Osteocyte (in vitro differentiated cells): ENCODE results near the gene TEDC1. TPM values are rescaled to one million over a fixed set of nuclear protein-coding genes. Genes with fewer than 3 reads are reported as not detected.

Source experiments
- DNase-seq: peaks from one replicate; pipeline ENCODE4 v3.0.0; 2021; ENCODE audit warnings: mixed read lengths; ENCODE audit not compliant: unreplicated experiment; ENCODE audit errors: extremely low spot score
- H3K27ac Mint-ChIP-seq: one replicate; pipeline ENCODE4 v1.8.0; 2021; ENCODE audit warnings: mild to moderate bottlenecking, mixed read lengths; ENCODE audit not compliant: unreplicated experiment
- H3K27me3 Mint-ChIP-seq: one replicate; pipeline ENCODE4 v1.8.0; 2021; ENCODE audit warnings: mixed read lengths; ENCODE audit not compliant: unreplicated experiment
- H3K36me3 Mint-ChIP-seq: one replicate; pipeline ENCODE4 v1.8.0; 2021; ENCODE audit warnings: mixed read lengths; ENCODE audit not compliant: unreplicated experiment
- H3K4me1 Mint-ChIP-seq: one replicate; pipeline ENCODE4 v1.8.0; 2021; ENCODE audit warnings: mixed read lengths; ENCODE audit not compliant: unreplicated experiment
- H3K4me3 Mint-ChIP-seq: one replicate; pipeline ENCODE4 v1.8.0; 2021; ENCODE audit warnings: mild to moderate bottlenecking, moderate library complexity, mixed read lengths; ENCODE audit not compliant: unreplicated experiment
- H3K9me3 Mint-ChIP-seq: one replicate; pipeline ENCODE4 v1.8.0; 2021; ENCODE audit warnings: mixed read lengths; ENCODE audit not compliant: unreplicated experiment
- CTCF ChIP-seq: fragments of 200-600 bp; sonication (generic); IDR thresholded peaks from 2 replicates; pipeline ENCODE4 v1.5.0; 2021; ENCODE audit warnings: antibody characterized with exemption, mild to moderate bottlenecking, moderate library complexity
- total RNA-seq: library from RNA; stranded (reverse); gene quantifications from 2 replicates; pipeline ENCODE4 v1.2.1, GENCODE V29; 2021

TEDC1 gene
- total RNA-seq, 1 donor from 2014 or later, result 11.0 TPM

- no peaks in the 10 kb centered on the region for H3K4me1 Mint-ChIP-seq
- no peaks in the 10 kb centered on the region for H3K27me3 Mint-ChIP-seq
- no peak overlapping the region for H3K4me3 Mint-ChIP-seq
- H3K27ac Mint-ChIP-seq, result no peak overlapping the region
- peaks cover 8% of the 10 kb centered on the region for H3K36me3 Mint-ChIP-seq
- DNase-seq, result no peak
- no peak for TF ChIP-seq CTCF
- H3K9me3 Mint-ChIP-seq, result no peaks in the 10 kb centered on the region
Measured at GRCh38 chr14:105445901-105446845, 44.9 kb upstream of the TEDC1 start.

GRCh38 chr14:105446971-105447370, 44.1 kb upstream of the TEDC1 start:
- Mint-ChIP-seq H3K4me3 (no peak overlapping the region), H3K9me3 (no peaks in the 10 kb centered on the region), H3K27ac (no peak overlapping the region), H3K4me1 (no peaks in the 10 kb centered on the region), H3K27me3 (no peaks in the 10 kb centered on the region), H3K36me3 (peaks cover 6% of the 10 kb centered on the region)
- DNase-seq, result no peak
- TF ChIP-seq CTCF, result no peak

- Mint-ChIP-seq H3K27ac (no peak overlapping the region), H3K4me1 (no peaks in the 10 kb centered on the region), H3K36me3 (peaks cover 5% of the 10 kb centered on the region), H3K27me3 (no peaks in the 10 kb centered on the region), H3K9me3 (no peaks in the 10 kb centered on the region), H3K4me3 (no peak overlapping the region)
- no peak for TF ChIP-seq CTCF
- DNase-seq, result no peak
Measured at GRCh38 chr14:105447651-105448640, 43.1 kb upstream of the TEDC1 start.

- peaks cover 7% of the 10 kb centered on the region for H3K36me3 Mint-ChIP-seq
- H3K27ac Mint-ChIP-seq, result no peak overlapping the region
- DNase-seq, result no peak
- TF ChIP-seq CTCF, result peak; percentile 79
- no peaks in the 10 kb centered on the region for H3K27me3 Mint-ChIP-seq
- H3K4me3 Mint-ChIP-seq, result no peak overlapping the region
- H3K9me3 Mint-ChIP-seq, result no peaks in the 10 kb centered on the region
- no peaks in the 10 kb centered on the region for H3K4me1 Mint-ChIP-seq
Measured at GRCh38 chr14:105448706-105449111, 42.3 kb upstream of the TEDC1 start.
